H9 (cell line): ENCODE results near the gene DPYD. TPM values are rescaled to one million over a fixed set of nuclear protein-coding genes. Genes with fewer than 3 reads are reported as not detected.

ENCODE experiments used
- DNase-seq: peaks from one replicate; pipeline ENCODE4 v3.0.0-alpha.2; 2017
- H2AFZ ChIP-seq: one replicate; pipeline ENCODE4 v1.6.1; 2013; ENCODE audit warnings: mild to moderate bottlenecking, low read length, control low read depth, moderate library complexity
- H2AK5ac ChIP-seq: 2 replicates; pipeline ENCODE4 v1.6.1; 2013; ENCODE audit warnings: low read length, control low read depth, mixed read lengths; ENCODE audit not compliant: insufficient read length
- H2BK120ac ChIP-seq: one replicate; pipeline ENCODE4 v1.6.1; 2013; ENCODE audit warnings: low read depth, mild to moderate bottlenecking, low read length, control low read depth, inconsistent platforms; ENCODE audit not compliant: poor library complexity, severe bottlenecking
- H2BK12ac ChIP-seq: 2 replicates; pipeline ENCODE4 v1.6.1; 2013; ENCODE audit warnings: low read length, control low read depth, mixed read lengths, low read depth; ENCODE audit not compliant: insufficient read length
- H2BK15ac ChIP-seq: 2 replicates; pipeline ENCODE4 v1.6.1; 2013; ENCODE audit warnings: low read depth, low read length, control low read depth
- H2BK20ac ChIP-seq: one replicate; pipeline ENCODE4 v1.6.1; 2013; ENCODE audit warnings: low read depth, mild to moderate bottlenecking, low read length, control low read depth, inconsistent platforms; ENCODE audit not compliant: poor library complexity, severe bottlenecking
- H2BK5ac ChIP-seq: 2 replicates; pipeline ENCODE4 v1.6.1; 2013; ENCODE audit warnings: low read length, control low read depth, mixed read lengths; ENCODE audit not compliant: insufficient read length
- H3K14ac ChIP-seq: 2 replicates; pipeline ENCODE4 v1.6.1; 2013; ENCODE audit warnings: low read length, control low read depth; ENCODE audit not compliant: insufficient read depth
- H3K18ac ChIP-seq: 2 replicates; pipeline ENCODE4 v1.6.1; 2013; ENCODE audit warnings: low read depth, mild to moderate bottlenecking, mixed read lengths, low read length, control low read depth; ENCODE audit not compliant: insufficient read length
- H3K23ac ChIP-seq: 2 replicates; pipeline ENCODE4 v1.6.1; 2013; ENCODE audit warnings: low read length, control low read depth, mixed read lengths, low read depth; ENCODE audit not compliant: insufficient read length
- H3K23me2 ChIP-seq: 2 replicates; pipeline ENCODE4 v1.6.1; 2013; ENCODE audit warnings: low read depth, mild to moderate bottlenecking, mixed read lengths, low read length, control low read depth; ENCODE audit not compliant: insufficient read length, poor library complexity, severe bottlenecking
- H3K27ac ChIP-seq: 2 replicates; pipeline ENCODE4 v1.5.1; 2013; ENCODE audit warnings: low read length, control low read depth, mixed read lengths, low read depth; ENCODE audit not compliant: insufficient read length
- H3K27me3 ChIP-seq: 2 replicates; pipeline ENCODE4 v1.6.1; 2013; ENCODE audit warnings: low read length, control low read depth, inconsistent platforms; ENCODE audit not compliant: insufficient read depth
- H3K4ac ChIP-seq: 2 replicates; pipeline ENCODE4 v1.6.1; 2013; ENCODE audit warnings: low read depth, mild to moderate bottlenecking, control low read depth, inconsistent platforms, low read length, moderate library complexity
- H3K4me1 ChIP-seq: 2 replicates; pipeline ENCODE4 v1.6.1; 2013; ENCODE audit warnings: low read length, control low read depth, inconsistent platforms; ENCODE audit not compliant: insufficient read depth
- H3K4me2 ChIP-seq: 2 replicates; pipeline ENCODE4 v1.6.1; 2013; ENCODE audit warnings: low read length, control low read depth, mixed read lengths; ENCODE audit not compliant: insufficient read length, insufficient read depth
- H3K56ac ChIP-seq: 2 replicates; pipeline ENCODE4 v1.6.1; 2013; ENCODE audit warnings: low read depth, mild to moderate bottlenecking, mixed read lengths, low read length, control low read depth; ENCODE audit not compliant: insufficient read length
- H3K79me1 ChIP-seq: 2 replicates; pipeline ENCODE4 v1.6.1; 2013; ENCODE audit warnings: low read depth, mild to moderate bottlenecking, moderate library complexity, low read length, control low read depth, inconsistent platforms; ENCODE audit not compliant: insufficient read depth, poor library complexity, severe bottlenecking
- H3K79me2 ChIP-seq: 2 replicates; pipeline ENCODE4 v1.6.1; 2013; ENCODE audit warnings: low read length, control low read depth, inconsistent platforms; ENCODE audit not compliant: insufficient read depth
- H3K9ac ChIP-seq: 2 replicates; pipeline ENCODE4 v1.6.1; 2013; ENCODE audit warnings: low read length, control low read depth, mixed read lengths; ENCODE audit not compliant: insufficient read length; ENCODE audit errors: extremely low read depth
- H3K9me3 ChIP-seq: one replicate; pipeline ENCODE4 v1.6.1; 2013; ENCODE audit warnings: low read depth, low read length, inconsistent platforms; ENCODE audit not compliant: control insufficient read depth
- H3T11ph ChIP-seq: one replicate; pipeline ENCODE4 v1.6.1; 2013; ENCODE audit warnings: mild to moderate bottlenecking, low read length, control low read depth, inconsistent platforms
- H4K20me1 ChIP-seq: one replicate; pipeline ENCODE4 v1.6.1; 2013; ENCODE audit not compliant: control insufficient read depth, insufficient read length, insufficient read depth
- H4K5ac ChIP-seq: 2 replicates; pipeline ENCODE4 v1.6.1; 2013; ENCODE audit warnings: low read depth, mild to moderate bottlenecking, mixed read lengths, low read length, control low read depth; ENCODE audit not compliant: insufficient read length
- H4K8ac ChIP-seq: replicated peaks from 2 replicates; pipeline ENCODE4 v1.6.1; 2013; ENCODE audit warnings: low read length, control low read depth, mixed read lengths, low read depth; ENCODE audit not compliant: insufficient read length
- H4K91ac ChIP-seq: 2 replicates; pipeline ENCODE4 v1.6.1; 2013; ENCODE audit warnings: low read depth, mild to moderate bottlenecking, moderate library complexity, mixed read lengths, low read length, control low read depth; ENCODE audit not compliant: insufficient read length
- H3K27ac Mint-ChIP-seq, 3 experiments: 2 replicates in 2 of 3; 3 replicates in 1 of 3; pipeline ENCODE4 v1.8.0; 2020 to 2021; ENCODE audit warnings: mixed read lengths in 3 of 3, mild to moderate bottlenecking in 1 of 3, moderate library complexity in 1 of 3
- H3K27me3 Mint-ChIP-seq: 2 replicates; pipeline ENCODE4 v1.8.0; 2021; ENCODE audit warnings: low read depth, mild to moderate bottlenecking, moderate library complexity, mixed read lengths
- H3K36me3 Mint-ChIP-seq, 3 experiments: 2 replicates in 2 of 3; 3 replicates in 1 of 3; pipeline ENCODE4 v1.8.0; 2020 to 2021; ENCODE audit warnings: low read depth in 3 of 3, mixed read lengths in 3 of 3; ENCODE audit not compliant: insufficient read depth in 1 of 3
- H3K4me1 Mint-ChIP-seq, 2 experiments: 2 replicates each; pipeline ENCODE4 v1.8.0; 2020; ENCODE audit warnings: mixed read lengths in 2 of 2
- H3K4me3 Mint-ChIP-seq, 2 experiments: 2 replicates in 1 of 2; 3 replicates in 1 of 2; pipeline ENCODE4 v1.8.0; 2020 to 2021; ENCODE audit warnings: mild to moderate bottlenecking in 2 of 2, mixed read lengths in 2 of 2, moderate library complexity in 1 of 2
- H3K9me3 Mint-ChIP-seq, 2 experiments: 2 replicates in 1 of 2; 3 replicates in 1 of 2; pipeline ENCODE4 v1.8.0; 2020; ENCODE audit warnings: mild to moderate bottlenecking in 2 of 2, mixed read lengths in 2 of 2, moderate library complexity in 1 of 2
- CTCF ChIP-seq: fragments of 200-600 bp; sonication (generic); conservative IDR thresholded peaks from 3 replicates; pipeline ENCODE4 v1.8.0; 2021; ENCODE audit warnings: antibody characterized with exemption, mild to moderate bottlenecking
- WGBS: extraction: QIAGEN DNeasy Blood & Tissue Kit; methylation state at CpG from one replicate; pipeline ENCODE4 v1.1.7; 2013; ENCODE audit warnings: missing lambda C conversion rate, low lambda C conversion rate, mixed read lengths; ENCODE audit not compliant: insufficient read length; ENCODE audit errors: extremely low coverage; 5-methylcytosine and 5-hydroxymethylcytosine counted together
- total RNA-seq: library from RNA; stranded (reverse); gene quantifications from 2 replicates; pipeline ENCODE4 v1.2.1, GENCODE V29; 2021

The DPYD gene
- total RNA-seq, 1 experiment from 2014 or later = 0.37 TPM

- Histone ChIP-seq H3K9me3 (no peaks in the 10 kb centered on the region), H3K56ac (no peak overlapping the region), H3K27ac (no peak overlapping the region), H3K18ac (no peak overlapping the region), H3K4me2 (no peak overlapping the region), H3K9ac (no peak overlapping the region), H4K91ac (no peak overlapping the region), H4K20me1 (no peaks in the 10 kb centered on the region), H3K79me1 (no peaks in the 10 kb centered on the region), H4K5ac (no peak overlapping the region), H3K23ac (no peak overlapping the region), H3K79me2 (no peaks in the 10 kb centered on the region), H2BK12ac (no peak overlapping the region), H2BK20ac (no peak overlapping the region), H4K8ac (no peak overlapping the region), H3K4ac (no peak overlapping the region), H3K14ac (no peak overlapping the region), H2AK5ac (no peak overlapping the region), H2BK120ac (no peak overlapping the region), H2BK5ac (no peak overlapping the region), H2AFZ (no peak overlapping the region), H3K23me2 (no peaks in the 10 kb centered on the region), H3K4me1 (no peaks in the 10 kb centered on the region), H3T11ph (no peak overlapping the region), H3K27me3 (no peaks in the 10 kb centered on the region), H2BK15ac (no peak overlapping the region)
- WGBS = no CpG with 5 or more reads among the region's 2 CpGs
- H3K27ac Mint-ChIP-seq = no peak overlapping the region
- no peaks in the 10 kb centered on the region; a peak in 1 of 4 replicates for H3K4me1 Mint-ChIP-seq
- no peaks in the 10 kb centered on the region for H3K9me3 Mint-ChIP-seq
- H3K4me3 Mint-ChIP-seq = no peak overlapping the region
- no peaks in the 10 kb centered on the region for H3K27me3 Mint-ChIP-seq
- H3K36me3 Mint-ChIP-seq = no peaks in the 10 kb centered on the region
- TF ChIP-seq CTCF = no peak
- no peak for DNase-seq
Observed at GRCh38 chr1:97077221-97077620, 843.6 kb downstream of the DPYD start.
